Fibroblast of mammary gland (primary cell): Measurements from ENCODE around the gene METTL9.
"Not testable (repeated sequence)": the region's sequence is repeated elsewhere in the genome, so short reads cannot be mapped to it uniquely, and the experiment has no call there.

Experiments
- DNase-seq: peaks from one replicate; pipeline ENCODE4 v3.0.0-alpha.2; 2010; ENCODE audit warnings: low read depth
- H3K4me3 ChIP-seq: 2 replicates; pipeline ENCODE4 v1.5.1; 2011; ENCODE audit warnings: low read depth, mild to moderate bottlenecking, low read length, moderate library complexity; ENCODE audit not compliant: control insufficient read depth
- TF ChIP-seq, protein P1 (sequence below): conservative IDR thresholded peaks from 2 replicates; pipeline ENCODE4 v1.5.1; 2011; ENCODE audit warnings: low read depth, low read length, inconsistent platforms; ENCODE audit not compliant: control insufficient read depth, insufficient read depth

METTL9 gene

DNA sequence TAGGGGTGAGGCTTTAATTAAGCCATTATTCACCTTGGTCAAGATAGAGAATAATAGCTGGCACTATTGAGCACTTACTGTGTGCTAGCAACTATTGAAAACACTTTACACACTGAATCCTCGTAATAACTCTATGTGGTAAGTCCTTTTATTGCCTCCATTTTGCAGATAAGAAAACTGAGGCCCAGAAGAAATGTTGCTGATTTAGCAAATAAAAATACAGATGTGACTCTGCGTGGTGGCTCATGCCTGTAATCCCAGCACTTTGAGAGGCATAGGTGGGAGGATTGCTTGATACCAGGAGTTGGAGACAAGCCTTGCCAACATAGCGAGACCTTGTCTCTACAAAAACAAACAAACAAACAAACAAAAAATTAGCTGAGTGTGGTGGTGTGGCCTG is 83.8 kb downstream of the METTL9 start:
- no peak overlapping the region for H3K4me3 ChIP-seq
- TF ChIP-seq, protein P1, sequence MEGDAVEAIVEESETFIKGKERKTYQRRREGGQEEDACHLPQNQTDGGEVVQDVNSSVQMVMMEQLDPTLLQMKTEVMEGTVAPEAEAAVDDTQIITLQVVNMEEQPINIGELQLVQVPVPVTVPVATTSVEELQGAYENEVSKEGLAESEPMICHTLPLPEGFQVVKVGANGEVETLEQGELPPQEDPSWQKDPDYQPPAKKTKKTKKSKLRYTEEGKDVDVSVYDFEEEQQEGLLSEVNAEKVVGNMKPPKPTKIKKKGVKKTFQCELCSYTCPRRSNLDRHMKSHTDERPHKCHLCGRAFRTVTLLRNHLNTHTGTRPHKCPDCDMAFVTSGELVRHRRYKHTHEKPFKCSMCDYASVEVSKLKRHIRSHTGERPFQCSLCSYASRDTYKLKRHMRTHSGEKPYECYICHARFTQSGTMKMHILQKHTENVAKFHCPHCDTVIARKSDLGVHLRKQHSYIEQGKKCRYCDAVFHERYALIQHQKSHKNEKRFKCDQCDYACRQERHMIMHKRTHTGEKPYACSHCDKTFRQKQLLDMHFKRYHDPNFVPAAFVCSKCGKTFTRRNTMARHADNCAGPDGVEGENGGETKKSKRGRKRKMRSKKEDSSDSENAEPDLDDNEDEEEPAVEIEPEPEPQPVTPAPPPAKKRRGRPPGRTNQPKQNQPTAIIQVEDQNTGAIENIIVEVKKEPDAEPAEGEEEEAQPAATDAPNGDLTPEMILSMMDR: no peak
- DNase-seq: no peak

DNA sequence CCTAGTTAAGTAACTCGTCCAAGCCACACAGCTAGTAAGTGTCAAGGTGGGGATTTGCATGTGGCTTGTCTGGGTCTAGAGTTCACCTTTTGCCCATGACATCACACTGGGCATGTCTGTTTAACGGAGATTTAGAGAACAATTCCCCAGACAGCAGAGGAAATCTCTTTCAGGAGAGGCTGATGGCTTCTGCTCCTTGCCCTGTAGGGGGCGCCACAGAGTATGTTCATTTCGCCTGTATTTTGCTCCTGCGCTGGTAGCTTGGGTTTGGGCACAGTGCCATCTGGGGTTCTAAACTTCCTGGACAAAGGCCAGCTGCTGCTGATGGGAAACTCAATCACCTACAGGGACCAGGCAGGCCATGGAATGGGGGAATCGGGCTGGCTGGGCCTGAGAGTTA is 84.8 kb downstream of the METTL9 start:
- TF ChIP-seq, protein P1: peak; percentile 58
- peak; percentile 4 for DNase-seq

DNA sequence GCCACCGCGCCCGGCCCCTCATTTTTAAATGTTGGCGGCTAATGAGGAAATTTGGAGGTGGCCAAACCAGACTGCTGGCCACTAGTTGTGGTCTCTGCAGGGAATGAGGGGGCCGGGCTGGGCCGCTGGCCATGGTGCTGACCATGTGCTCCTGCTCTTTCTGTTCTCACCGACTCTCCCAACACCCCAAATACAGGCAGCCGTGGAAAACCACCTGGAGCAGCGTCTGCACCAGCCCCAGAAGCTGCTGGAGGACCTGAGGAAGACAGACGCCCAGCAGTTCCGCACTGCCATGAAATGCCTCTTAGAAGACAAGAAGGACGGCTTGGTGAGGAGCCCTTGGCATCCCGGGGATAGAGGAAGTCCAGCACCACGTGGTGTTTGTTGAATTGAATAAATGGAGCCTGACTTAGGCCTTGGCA is 85.7 kb downstream of the METTL9 start:
- no peak for DNase-seq
- no peak overlapping the region for H3K4me3 ChIP-seq
- TF ChIP-seq, protein P1: no peak

More for the DNA sequence above, 84.8 kb downstream of the METTL9 start:
- no peak overlapping the region for H3K4me3 ChIP-seq

DNA sequence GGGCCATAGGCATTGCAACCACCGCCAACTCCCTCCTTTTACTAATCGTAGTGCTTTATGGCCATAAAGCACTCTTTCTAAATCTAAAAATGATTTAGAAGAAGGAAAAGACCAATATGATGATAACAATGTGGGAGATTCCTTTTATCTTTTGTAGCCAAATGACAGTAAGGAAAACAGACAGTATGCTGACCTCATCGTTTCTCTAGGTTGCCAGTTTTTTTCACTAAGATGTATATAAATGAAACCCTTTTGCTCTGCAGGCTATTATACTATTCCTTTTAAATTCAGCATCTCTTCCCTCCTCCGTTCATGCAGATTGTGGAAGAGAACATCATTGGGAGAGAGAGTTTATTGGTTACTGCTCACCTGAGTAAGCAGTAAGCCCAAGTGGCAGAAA is 89.7 kb downstream of the METTL9 start:
- TF ChIP-seq, protein P1: no peak
- no peak for DNase-seq
- no peak overlapping the region for H3K4me3 ChIP-seq

DNA sequence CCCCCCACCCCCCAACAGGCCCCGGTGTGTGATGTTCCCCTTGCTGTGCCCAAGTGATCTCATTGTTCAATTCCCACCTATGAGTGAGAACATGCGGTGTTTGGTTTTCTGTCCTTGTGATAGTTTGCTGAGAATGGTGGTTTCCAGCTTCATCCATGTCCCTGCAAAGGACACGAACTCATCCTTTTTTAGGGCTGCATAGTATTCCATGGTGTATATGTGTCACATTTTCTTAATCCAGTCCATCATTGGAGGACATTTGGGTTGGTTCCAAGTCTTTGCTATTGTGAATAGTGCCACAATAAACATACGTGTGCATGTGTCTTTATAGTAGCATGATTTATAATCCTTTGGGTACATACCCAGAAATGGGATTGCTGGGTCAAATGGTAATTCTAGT is 91.6 kb downstream of the METTL9 start:
- H3K4me3 ChIP-seq, DNase-seq: not testable (repeated sequence)

DNA sequence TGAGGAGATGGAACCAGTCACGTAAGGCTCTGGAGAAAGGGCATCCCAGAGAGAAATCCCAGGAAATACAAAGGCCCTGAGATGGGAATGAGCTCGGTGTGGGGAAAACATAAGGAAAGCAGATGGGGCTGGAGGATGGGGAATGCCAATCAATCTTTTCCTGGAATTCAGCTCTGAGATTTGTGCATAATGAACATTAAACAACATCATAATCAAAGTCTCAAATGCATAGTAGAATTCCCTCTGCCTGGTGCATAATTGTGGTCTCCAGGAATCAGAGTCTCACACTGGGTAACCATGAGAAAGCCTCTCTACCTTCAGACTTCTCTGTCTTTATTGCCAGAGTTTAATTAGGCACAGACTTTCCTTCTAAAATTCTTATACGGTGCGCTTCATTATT is 95.2 kb downstream of the METTL9 start:
- TF ChIP-seq, protein P1: no peak
- no peak for DNase-seq
- no peak overlapping the region for H3K4me3 ChIP-seq

DNA sequence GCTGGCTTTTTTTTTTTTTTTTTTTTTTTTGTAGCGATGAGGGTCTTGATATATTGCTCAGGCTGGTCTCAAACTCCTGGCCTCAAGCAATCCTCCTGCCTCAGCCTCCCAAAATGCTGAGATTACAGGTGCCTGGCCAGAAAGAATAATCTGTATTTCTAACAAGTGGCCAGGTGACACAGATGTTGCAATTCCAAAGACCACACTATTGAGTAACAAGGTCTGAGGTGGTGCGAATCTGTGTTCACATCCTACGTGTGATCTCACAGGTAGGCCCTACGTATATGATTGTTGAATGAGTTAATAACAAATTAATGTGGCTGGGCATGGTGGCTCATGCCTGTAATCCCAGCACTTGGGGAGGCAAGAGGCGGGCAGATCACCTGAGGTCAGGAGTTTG is 97.7 kb downstream of the METTL9 start:
- TF ChIP-seq, protein P1: no peak
- DNase-seq: no peak
- H3K4me3 ChIP-seq: no peak overlapping the region
